Karpas-422 (cell line): ENCODE results near the gene GTF3C6. TPM values are rescaled to one million over a fixed set of nuclear protein-coding genes. Genes with fewer than 3 reads are reported as not detected.
"Not testable (repeated sequence)": the region's sequence is repeated elsewhere in the genome, so short reads cannot be mapped to it uniquely, and the experiment has no call there.

Experiments
- DNase-seq: peaks from one replicate; pipeline ENCODE4 v3.0.0-alpha.2; 2015
- H2AFZ ChIP-seq: fragments of 200-600 bp; sonication (generic); 2 replicates; pipeline ENCODE4 v1.6.1; 2014; ENCODE audit warnings: antibody characterized with exemption, low read length, mixed read lengths
- H3K27ac ChIP-seq: fragments of 200-600 bp; sonication (generic); 2 replicates; pipeline ENCODE4 v1.5.1; 2014; ENCODE audit warnings: mild to moderate bottlenecking, low read length, moderate library complexity
- H3K27me3 ChIP-seq: fragments of 200-600 bp; sonication (generic); 2 replicates; pipeline ENCODE4 v1.6.1; 2014; ENCODE audit warnings: low read length, mixed read lengths
- H3K36me3 ChIP-seq: fragments of 200-600 bp; sonication (generic); 2 replicates; pipeline ENCODE4 v1.6.1; 2014; ENCODE audit warnings: low read length, mixed read lengths; ENCODE audit not compliant: insufficient read depth
- H3K4me1 ChIP-seq: fragments of 200-600 bp; sonication (generic); 2 replicates; pipeline ENCODE4 v1.6.1; 2014; ENCODE audit warnings: mild to moderate bottlenecking, low read length, mixed read lengths
- H3K4me2 ChIP-seq: fragments of 200-600 bp; sonication (generic); 2 replicates; pipeline ENCODE4 v1.6.1; 2014; ENCODE audit warnings: low read length, low read depth, mild to moderate bottlenecking; ENCODE audit not compliant: poor library complexity, severe bottlenecking
- H3K4me3 ChIP-seq: fragments of 200-600 bp; sonication (generic); 2 replicates; pipeline ENCODE4 v1.5.1; 2014; ENCODE audit warnings: mild to moderate bottlenecking, antibody characterized with exemption, low read length, mixed read lengths
- H3K79me2 ChIP-seq: fragments of 200-600 bp; sonication (generic); 2 replicates; pipeline ENCODE4 v1.6.1; 2014; ENCODE audit warnings: mild to moderate bottlenecking, low read length, mixed read lengths
- H3K9ac ChIP-seq: fragments of 200-600 bp; sonication (generic); 2 replicates; pipeline ENCODE4 v1.6.0; 2014; ENCODE audit warnings: low read length
- H3K9me2 ChIP-seq: fragments of 200-600 bp; sonication (generic), shearing (Covaris generic); replicated peaks from 2 replicates; pipeline ENCODE4 v1.6.0; 2014; ENCODE audit warnings: mild to moderate bottlenecking, low read length, moderate library complexity; ENCODE audit not compliant: insufficient read depth
- H3K9me3 ChIP-seq: fragments of 300-700, 200-600 bp; sonication (generic); 2 replicates; pipeline ENCODE4 v1.6.1; 2014; ENCODE audit warnings: low read length, mixed read lengths
- H4K20me1 ChIP-seq: fragments of 200-600 bp; sonication (generic); 2 replicates; pipeline ENCODE4 v1.6.1; 2014; ENCODE audit warnings: mild to moderate bottlenecking, antibody characterized with exemption, low read length, low read depth; ENCODE audit not compliant: insufficient read depth
- total RNA-seq: library from RNA; depleted of rRNA; stranded (reverse); fragments of >200 nt; shearing (Covaris generic); gene quantifications from 2 replicates; pipeline ENCODE4 v1.2.3, GENCODE V29; 2014; ENCODE audit warnings: low replicate concordance

Gene GTF3C6
- total RNA-seq, 1 experiment from 2014 or later = 39.7 TPM

DNA sequence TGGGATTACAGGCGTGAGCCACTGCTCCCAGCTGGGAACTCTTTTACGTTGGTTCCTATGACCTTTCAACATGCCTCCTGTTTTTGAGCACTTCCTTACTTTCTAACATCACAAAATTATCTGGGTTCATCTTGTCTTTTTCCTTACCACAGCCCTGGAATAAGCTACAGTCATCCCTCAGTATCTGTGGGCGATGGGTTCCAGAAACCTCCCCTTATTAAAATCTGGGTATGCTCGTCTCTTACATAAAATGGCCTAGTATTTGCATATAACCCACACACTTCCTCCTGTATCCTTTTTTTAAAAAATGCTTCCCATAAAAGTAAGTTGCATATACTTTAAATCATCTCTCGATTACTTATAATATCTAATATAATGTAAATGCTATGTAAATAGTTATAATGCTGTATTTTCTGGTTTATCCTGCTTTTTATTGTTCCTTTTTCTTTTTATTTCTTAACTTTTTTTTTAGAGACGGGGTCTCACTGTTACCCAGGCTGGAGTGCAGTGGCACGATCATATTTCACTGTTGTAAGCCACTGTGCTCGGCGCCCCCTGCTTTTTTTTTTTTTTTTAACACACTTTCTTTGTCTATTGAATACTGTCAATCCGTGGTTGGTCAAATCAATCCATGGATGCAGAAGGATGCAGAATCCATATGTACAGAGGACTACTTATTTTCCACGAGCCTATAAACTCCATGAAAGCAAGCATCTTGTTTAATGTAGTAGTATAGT lies 32.5 kb downstream of the GTF3C6 start:
- H3K4me2 ChIP-seq = no peak overlapping the region
- no peaks in the 10 kb centered on the region for H3K27me3 ChIP-seq
- H3K79me2 ChIP-seq = peaks cover 78% of the 10 kb centered on the region
- no peak for DNase-seq
- H3K9me3 ChIP-seq = no peaks in the 10 kb centered on the region
- no peaks in the 10 kb centered on the region for H3K9me2 ChIP-seq
- peaks cover 3% of the 10 kb centered on the region; the same call in 1 of the 2 replicates for H4K20me1 ChIP-seq
- H3K4me3 ChIP-seq = no peak overlapping the region
- no peak overlapping the region for H3K27ac ChIP-seq
- peaks cover 9% of the 10 kb centered on the region for H3K4me1 ChIP-seq
- H2AFZ ChIP-seq = no peak overlapping the region
- H3K36me3 ChIP-seq = peaks cover 59% of the 10 kb centered on the region
- no peak overlapping the region for H3K9ac ChIP-seq

DNA sequence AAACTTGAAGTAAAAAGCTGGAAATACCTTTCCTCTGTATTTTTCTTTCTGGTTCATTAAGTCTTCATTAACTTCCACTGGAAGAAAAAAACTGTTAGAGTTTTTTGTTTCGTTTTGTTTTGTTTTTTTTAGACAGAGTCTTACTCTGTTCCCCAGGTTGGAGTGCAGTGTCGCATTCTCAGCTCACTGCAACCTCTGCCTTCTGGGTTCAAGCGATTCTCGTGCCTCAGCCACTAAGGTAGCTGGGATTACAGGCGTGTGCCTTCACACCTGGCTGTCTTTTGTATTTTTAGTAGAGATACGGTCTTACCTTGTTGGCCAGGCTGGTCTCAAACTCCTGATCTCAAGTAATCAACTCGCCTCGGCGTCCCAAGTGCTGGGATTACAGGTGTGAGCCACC lies 38.2 kb downstream of the GTF3C6 start:
- Histone ChIP-seq H3K4me3 (no peak overlapping the region), H3K79me2 (peaks cover 53% of the 10 kb centered on the region), H3K36me3 (peaks cover 64% of the 10 kb centered on the region), H3K9me2 (no peaks in the 10 kb centered on the region), H3K4me1 (no peaks in the 10 kb centered on the region), H3K4me2 (no peak overlapping the region), H4K20me1 (no peaks in the 10 kb centered on the region), H2AFZ (no peak overlapping the region), H3K27me3 (no peaks in the 10 kb centered on the region), H3K9ac (no peak overlapping the region), H3K27ac (no peak overlapping the region), H3K9me3 (no peaks in the 10 kb centered on the region)
- DNase-seq = no peak

GRCh38 chr6:110999634-111000270 lies 41.2 kb downstream of the GTF3C6 start:
- H4K20me1 ChIP-seq = no peaks in the 10 kb centered on the region
- no peaks in the 10 kb centered on the region for H3K9me2 ChIP-seq
- H3K27me3 ChIP-seq = no peaks in the 10 kb centered on the region
- peak; percentile 60 for DNase-seq
- H3K9ac ChIP-seq = no peak overlapping the region
- H3K4me1 ChIP-seq = no peaks in the 10 kb centered on the region
- H3K27ac ChIP-seq = no peak overlapping the region
- no peak overlapping the region for H3K4me2 ChIP-seq
- H2AFZ ChIP-seq = no peak overlapping the region
- no peaks in the 10 kb centered on the region for H3K9me3 ChIP-seq
- H3K36me3 ChIP-seq = peaks cover 52% of the 10 kb centered on the region
- H3K79me2 ChIP-seq = peaks cover 39% of the 10 kb centered on the region
- H3K4me3 ChIP-seq = no peak overlapping the region

- no peaks in the 10 kb centered on the region for H3K9me3 ChIP-seq
- H3K4me2 ChIP-seq = no peak overlapping the region
- H4K20me1 ChIP-seq = no peaks in the 10 kb centered on the region
- H3K4me3 ChIP-seq = no peak overlapping the region
- H2AFZ ChIP-seq = no peak overlapping the region
- H3K36me3 ChIP-seq = peaks cover 42% of the 10 kb centered on the region
- H3K4me1 ChIP-seq = no peaks in the 10 kb centered on the region
- no peaks in the 10 kb centered on the region for H3K27me3 ChIP-seq
- no peak overlapping the region for H3K9ac ChIP-seq
- no peak for DNase-seq
- no peaks in the 10 kb centered on the region for H3K9me2 ChIP-seq
- H3K27ac ChIP-seq = no peak overlapping the region
- H3K79me2 ChIP-seq = peaks cover 40% of the 10 kb centered on the region
Observed at GRCh38 chr6:111002350-111002749, 43.8 kb downstream of the GTF3C6 start.

- H3K9ac ChIP-seq = no peak overlapping the region
Observed at GRCh38 chr6:111011360-111012142, 53.0 kb downstream of the GTF3C6 start.

GRCh38 chr6:111012143-111012452 lies 53.6 kb downstream of the GTF3C6 start:
- Histone ChIP-seq H2AFZ (no peak overlapping the region), H3K9me2 (no peaks in the 10 kb centered on the region), H4K20me1 (no peaks in the 10 kb centered on the region), H3K36me3 (peaks cover 68% of the 10 kb centered on the region), H3K4me2 (no peak overlapping the region), H3K27ac (no peak overlapping the region), H3K79me2 (peaks cover 31% of the 10 kb centered on the region), H3K9me3 (no peaks in the 10 kb centered on the region), H3K4me1 (no peaks in the 10 kb centered on the region), H3K4me3 (no peak overlapping the region), H3K27me3 (no peaks in the 10 kb centered on the region), H3K9ac (no peak overlapping the region)
- no peak for DNase-seq

More at GRCh38 chr6:111011360-111012142, 53.0 kb downstream of the GTF3C6 start:
- no peaks in the 10 kb centered on the region for H3K9me3 ChIP-seq
- H3K9me2 ChIP-seq = no peaks in the 10 kb centered on the region
- no peak overlapping the region for H3K27ac ChIP-seq
- DNase-seq = peak; percentile 68
- no peaks in the 10 kb centered on the region for H4K20me1 ChIP-seq
- H3K4me1 ChIP-seq = no peaks in the 10 kb centered on the region
- H2AFZ ChIP-seq = no peak overlapping the region
- H3K36me3 ChIP-seq = peaks cover 69% of the 10 kb centered on the region
- no peak overlapping the region for H3K4me3 ChIP-seq
- H3K4me2 ChIP-seq = no peak overlapping the region
- no peaks in the 10 kb centered on the region for H3K27me3 ChIP-seq
- H3K79me2 ChIP-seq = peaks cover 31% of the 10 kb centered on the region

DNA sequence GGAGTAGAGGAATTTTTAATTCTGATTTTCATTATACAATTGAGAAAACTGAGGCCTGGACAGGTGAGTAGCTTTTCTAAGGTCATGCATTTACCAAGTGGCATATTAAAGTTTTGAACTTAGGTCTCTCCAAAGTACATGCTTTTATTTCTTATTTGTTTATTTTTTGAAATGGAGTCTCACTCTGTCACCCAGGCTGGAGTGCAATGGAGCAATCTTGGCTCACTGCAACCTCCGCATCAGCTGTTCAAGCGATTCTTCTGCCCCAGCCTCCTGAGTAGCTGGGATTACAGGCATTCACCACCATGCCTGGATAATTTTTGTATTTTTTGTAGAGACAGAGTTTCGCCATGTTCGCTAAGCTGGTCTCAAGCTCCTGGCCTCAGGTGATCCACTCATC lies 54.0 kb downstream of the GTF3C6 start:
- Histone ChIP-seq H3K36me3 (peaks cover 64% of the 10 kb centered on the region), H3K79me2 (peaks cover 31% of the 10 kb centered on the region)
- not testable (repeated sequence) for H3K4me1 ChIP-seq, H3K4me3 ChIP-seq, H3K4me2 ChIP-seq, H3K27ac ChIP-seq, H2AFZ ChIP-seq, H3K9me2 ChIP-seq, H3K9me3 ChIP-seq, H4K20me1 ChIP-seq, DNase-seq, H3K27me3 ChIP-seq, H3K9ac ChIP-seq

DNA sequence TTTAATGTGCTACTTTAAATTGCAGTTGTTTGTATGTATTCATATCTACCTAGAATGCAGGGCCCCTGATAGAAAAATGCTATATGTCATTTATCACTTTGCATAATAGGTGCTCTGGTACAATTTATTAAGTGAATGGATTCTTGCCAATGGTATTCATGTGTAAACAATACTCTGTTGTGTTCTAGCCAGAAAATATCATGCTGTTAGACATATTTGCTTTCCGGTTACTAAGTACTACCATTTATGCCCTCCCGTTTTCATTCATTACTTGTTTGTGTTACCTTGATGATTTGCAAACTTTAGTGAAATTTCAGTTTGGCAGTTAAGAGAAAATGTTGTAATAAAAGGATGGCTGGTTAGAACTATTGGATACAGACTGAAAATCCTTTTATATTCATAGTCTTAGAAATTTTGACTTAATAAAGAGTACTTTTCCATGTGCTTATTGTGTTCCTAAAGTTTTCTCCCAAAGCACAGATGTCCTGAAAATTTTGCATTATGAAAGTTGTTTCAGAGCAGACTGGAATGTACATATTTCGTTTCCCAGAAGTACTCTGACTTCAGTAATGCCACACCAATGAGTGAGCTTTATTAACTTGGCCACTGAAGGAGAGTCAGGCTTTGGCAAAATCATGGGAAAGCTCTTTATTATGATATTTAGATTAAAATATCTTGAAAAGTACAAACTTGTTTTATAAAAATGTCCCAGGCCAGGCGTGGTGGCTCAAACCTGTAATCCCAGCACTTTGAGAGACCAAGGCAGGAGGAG lies 54.8 kb downstream of the GTF3C6 start:
- Histone ChIP-seq H3K36me3 (peaks cover 65% of the 10 kb centered on the region), H2AFZ (no peak overlapping the region), H3K9me3 (no peaks in the 10 kb centered on the region), H3K27ac (no peak overlapping the region), H3K79me2 (peaks cover 33% of the 10 kb centered on the region), H3K9me2 (no peaks in the 10 kb centered on the region), H3K27me3 (no peaks in the 10 kb centered on the region), H3K4me3 (no peak overlapping the region), H3K4me2 (no peak overlapping the region), H3K4me1 (no peaks in the 10 kb centered on the region), H3K9ac (no peak overlapping the region), H4K20me1 (no peaks in the 10 kb centered on the region)
- no peak for DNase-seq
